Mesenteric fat pad (tissue), 1 donor: ENCODE results near the gene PRR11. TPM values are rescaled to one million over a fixed set of nuclear protein-coding genes. Genes with fewer than 3 reads are reported as not detected.
"Not testable (repeated sequence)": the region's sequence is repeated elsewhere in the genome, so short reads cannot be mapped to it uniquely, and the experiment has no call there.

ENCODE experiments used
- DNase-seq: peaks from one replicate; pipeline ENCODE4 v3.0.0-alpha.2; 2020; ENCODE audit warnings: low spot score
- microRNA-seq: library from miRNA; unstranded; fragments of <30 nt; microRNA quantifications from one replicate; pipeline ENCODE4 v1.2.0, GENCODE V29; 2020; ENCODE audit warnings: borderline number of aligned reads
- total RNA-seq: library from RNA; stranded (reverse); fragmentation: NEBNext Ultra II Directional; extraction: Animal tissue kit (Norgen Biotek cat#: 25700); gene quantifications from one replicate; pipeline ENCODE4 v1.2.1, GENCODE V29; 2021
- donor health status: DM: yes; HTN: yes; CAD: no.

PRR11 gene
- total RNA-seq, 1 donor from 2014 or later: 2.9 TPM

GRCh38 chr17:59219370-59219769, 63.8 kb downstream of the PRR11 start:
- no peak for DNase-seq

GRCh38 chr17:59219992-59220327, 64.4 kb downstream of the PRR11 start:
- DNase-seq: no peak

GRCh38 chr17:59220328-59221158, 65.0 kb downstream of the PRR11 start, which contains the start of gene GDPD1:
Gene GDPD1 (plus strand): TSS chr17:59220511. CDS start chr17:59220610, 99 bp downstream.
- peak; percentile 99 for DNase-seq

- no peak for DNase-seq
Measured at GRCh38 chr17:59221159-59221847, 65.8 kb downstream of the PRR11 start.

- DNase-seq: no peak
Measured at GRCh38 chr17:59223813-59224212, 68.3 kb downstream of the PRR11 start.

GRCh38 chr17:59228588-59228987, 73.0 kb downstream of the PRR11 start:
- DNase-seq: not testable (repeated sequence)

- no peak for DNase-seq
Measured at GRCh38 chr17:59230764-59231163, 75.2 kb downstream of the PRR11 start.

GRCh38 chr17:59234631-59235030, 79.1 kb downstream of the PRR11 start:
- DNase-seq: no peak

- no peak for DNase-seq
Measured at GRCh38 chr17:59238906-59239305, 83.4 kb downstream of the PRR11 start.

- DNase-seq: no peak
Measured at GRCh38 chr17:59244081-59244480, 88.5 kb downstream of the PRR11 start.

Small RNA genes within 50 kb of the gene (microRNA-seq; reads per million reads assigned to microRNA genes)
- 35.6 reads per million, percentile 31 among the genes with 10 or more reads in this experiment for gene MIR301A
- 741 reads per million, percentile 75 among the genes with 10 or more reads in this experiment for gene MIR454

Other genes starting within 250 kb of the PRR11 start
- gene TRIM37, start 48.9 kb upstream of the PRR11 start, total RNA-seq: 16.0 TPM
- 21.2 TPM for gene SKA2, start 560 bp upstream of the PRR11 start, total RNA-seq
- gene SMG8, start 54.3 kb downstream of the PRR11 start, total RNA-seq: 9.0 TPM
- 1.2 TPM for gene GDPD1, start 64.8 kb downstream of the PRR11 start, total RNA-seq
- gene YPEL2, start 175.9 kb downstream of the PRR11 start, total RNA-seq: 35.5 TPM